ENCODE data around the gene HECTD1. TPM values are rescaled to one million over a fixed set of nuclear protein-coding genes. Genes with fewer than 3 reads are reported as not detected.

The HECTD1 gene
- total RNA-seq, 1 donor from 2014 or later: 325 TPM

DNA sequence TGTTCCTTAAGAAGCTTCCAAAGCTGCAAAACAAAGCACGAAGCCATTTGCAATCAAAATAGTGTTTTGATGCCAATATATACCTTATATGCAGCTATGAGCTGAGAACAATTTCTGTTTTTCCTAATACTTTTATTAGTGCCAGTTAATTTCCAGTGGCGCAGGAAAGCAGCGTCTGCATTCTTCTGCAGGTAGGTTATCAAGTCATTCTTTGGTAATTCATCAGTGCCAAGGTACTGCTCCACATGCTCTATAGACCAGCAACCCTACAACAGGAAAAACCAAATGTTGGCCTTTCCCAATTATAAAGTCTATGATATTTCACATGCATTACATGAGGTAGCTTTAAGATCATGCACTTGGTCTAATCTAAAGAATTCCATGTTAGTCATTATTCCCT, 93.8 kb downstream of the HECTD1 start:
- no peaks in the 10 kb centered on the region for H3K4me1 ChIP-seq
- TF ChIP-seq POLR2A (IDR thresholded peaks at IDR 0.05) (no peak), CTCF (IDR thresholded peaks at IDR 0.05) (no peak), POLR2AphosphoS5 (IDR thresholded peaks at IDR 0.05; ENCODE audit: insufficient read depth in 1 of 2, low read depth in 1 of 2) (no peak)
- H3K9me3 ChIP-seq: no peaks in the 10 kb centered on the region
- peaks cover 5 to 87% of the 10 kb centered on the region in 2 donors for H3K36me3 ChIP-seq
- H3K27ac ChIP-seq: no peak overlapping the region
- intact Hi-C loops (cut with DNase I): no loop called here
- no peaks in the 10 kb centered on the region for H3K27me3 ChIP-seq
- DNase-seq (ENCODE audit: extremely low spot score in 2 of 2): no peak
- no peak overlapping the region for H3K4me3 ChIP-seq

DNA sequence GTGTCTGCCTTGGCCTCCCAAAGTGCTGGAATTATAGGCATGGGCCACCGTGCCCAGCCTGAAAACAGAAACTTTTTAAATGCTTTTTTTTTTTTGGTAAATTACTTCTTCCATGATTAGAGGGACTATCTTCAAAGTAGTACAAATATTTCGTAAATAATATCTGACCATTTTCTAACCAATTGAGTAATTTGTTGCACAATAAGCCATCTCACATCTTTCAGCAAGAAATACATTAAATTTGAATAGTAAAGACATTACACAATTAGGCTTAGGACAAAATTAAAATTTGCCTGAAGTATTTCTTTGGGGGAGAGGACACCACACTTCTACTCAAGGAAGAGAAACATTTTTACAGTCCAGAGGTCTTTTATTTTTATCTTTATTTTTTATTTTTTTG, 96.7 kb downstream of the HECTD1 start:
- TF ChIP-seq POLR2AphosphoS5 (IDR thresholded peaks at IDR 0.05; ENCODE audit: insufficient read depth in 1 of 2, low read depth in 1 of 2) (no peak), POLR2A (IDR thresholded peaks at IDR 0.05) (no peak), CTCF (IDR thresholded peaks at IDR 0.05) (no peak)
- Histone ChIP-seq H3K9me3 (no peaks in the 10 kb centered on the region), H3K27me3 (no peaks in the 10 kb centered on the region), H3K4me3 (no peak overlapping the region), H3K27ac (no peak overlapping the region), H3K4me1 (no peaks in the 10 kb centered on the region), H3K36me3 (peaks cover 5 to 87% of the 10 kb centered on the region in 2 donors)
- intact Hi-C loops (cut with DNase I): no loop called here
- DNase-seq (ENCODE audit: extremely low spot score in 2 of 2): no peak

DNA sequence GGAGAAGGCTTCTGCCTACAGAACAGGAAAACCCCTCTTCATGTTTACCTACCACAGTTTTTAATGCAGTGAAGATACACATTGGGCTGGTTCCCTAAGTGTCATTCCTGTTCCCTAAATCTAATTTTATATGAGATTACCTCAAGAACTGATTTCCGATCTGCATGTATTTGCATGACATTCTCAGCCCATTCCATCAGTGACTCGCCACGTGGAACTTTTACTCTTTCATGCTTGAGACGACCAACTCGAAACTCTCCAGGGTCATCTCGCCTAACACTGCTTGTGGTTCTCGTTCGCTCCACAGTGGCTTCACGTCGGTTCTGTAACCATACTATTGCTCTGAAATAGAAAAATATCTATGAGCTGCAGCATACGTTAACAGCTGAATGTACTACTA, 98.3 kb downstream of the HECTD1 start:
- no peak overlapping the region for H3K4me3 ChIP-seq
- H3K27me3 ChIP-seq: no peaks in the 10 kb centered on the region
- H3K27ac ChIP-seq: no peak overlapping the region
- no peaks in the 10 kb centered on the region for H3K9me3 ChIP-seq
- TF ChIP-seq POLR2A (IDR thresholded peaks at IDR 0.05) (no peak), POLR2AphosphoS5 (IDR thresholded peaks at IDR 0.05; ENCODE audit: insufficient read depth in 1 of 2, low read depth in 1 of 2) (no peak), CTCF (IDR thresholded peaks at IDR 0.05) (no peak)
- DNase-seq (ENCODE audit: extremely low spot score in 2 of 2): no peak
- intact Hi-C loops (cut with DNase I): no loop called here
- H3K36me3 ChIP-seq: peaks cover 5 to 99% of the 10 kb centered on the region in 2 donors
- no peaks in the 10 kb centered on the region for H3K4me1 ChIP-seq

- H3K4me3 ChIP-seq: no peak overlapping the region
- intact Hi-C loops (cut with DNase I): no loop called here
Measured at GRCh38 chr14:31106768-31107167, 100.8 kb downstream of the HECTD1 start.

More at GRCh38 chr14:31106768-31107167, 100.8 kb downstream of the HECTD1 start:
- DNase-seq (ENCODE audit: extremely low spot score in 2 of 2): no peak
- Histone ChIP-seq H3K4me1 (no peaks in the 10 kb centered on the region), H3K9me3 (no peaks in the 10 kb centered on the region), H3K36me3 (peaks cover 5 to 93% of the 10 kb centered on the region in 2 donors), H3K27ac (no peak overlapping the region), H3K27me3 (no peaks in the 10 kb centered on the region)
- no peak for TF ChIP-seq POLR2A (IDR thresholded peaks at IDR 0.05)
- no peak for TF ChIP-seq POLR2AphosphoS5 (IDR thresholded peaks at IDR 0.05; ENCODE audit: insufficient read depth in 1 of 2, low read depth in 1 of 2)
- TF ChIP-seq CTCF (IDR thresholded peaks at IDR 0.05): no peak
